Activated CD4-positive, alpha-beta T cell treated with anti-CD3 and anti-CD28 coated beads for 4 hours (primary cell): Measurements from ENCODE around the gene SNU13.
"Not testable (repeated sequence)": the region's sequence is repeated elsewhere in the genome, so short reads cannot be mapped to it uniquely, and the experiment has no call there.

Experiments
- DNase-seq, 2 donors: peaks; one replicate each; pipeline ENCODE4 v3.0.0-alpha.2; 2020

The SNU13 gene

GRCh38 chr22:41638124-41638523 lies 50.5 kb downstream of the SNU13 start:
- DNase-seq: no peak

DNA sequence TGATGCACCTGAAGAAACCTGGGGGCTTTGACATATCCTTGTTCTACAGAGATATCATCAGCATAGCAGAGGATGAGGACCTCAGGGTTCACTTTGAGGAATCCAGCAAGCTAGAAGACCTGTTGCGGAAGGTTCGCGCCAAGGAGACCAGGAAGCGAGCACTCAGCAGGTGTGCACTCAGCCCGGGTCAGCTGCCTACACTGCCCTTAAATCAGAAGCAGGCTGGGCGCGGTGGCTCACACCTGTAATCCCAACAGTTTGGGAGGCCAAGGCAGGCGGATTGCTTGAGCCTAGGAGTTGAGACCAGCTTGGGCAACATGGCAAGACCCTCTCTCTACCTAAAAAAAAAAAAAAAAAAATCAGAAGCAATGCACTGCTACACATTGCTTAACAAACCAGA lies 51.0 kb downstream of the SNU13 start:
- DNase-seq: not testable (repeated sequence)

DNA sequence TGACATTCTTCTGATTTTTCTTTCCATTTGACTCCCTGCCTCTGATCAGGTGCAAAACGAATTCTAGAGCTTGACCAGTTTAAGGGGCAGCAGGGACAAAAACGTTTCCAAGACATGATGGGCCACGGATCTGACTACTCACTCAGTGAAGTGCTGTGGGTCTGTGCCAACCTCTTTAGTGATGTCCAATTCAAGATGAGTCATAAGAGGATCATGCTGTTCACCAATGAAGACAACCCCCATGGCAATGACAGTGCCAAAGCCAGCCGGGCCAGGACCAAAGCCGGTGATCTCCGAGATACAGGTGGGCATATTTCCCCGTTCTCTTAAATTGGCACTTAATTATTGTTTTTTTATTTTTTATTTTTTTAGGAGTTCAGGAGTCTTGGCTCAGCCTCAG lies 52.2 kb downstream of the SNU13 start:
- DNase-seq: no peak

- DNase-seq: not testable (repeated sequence)
These were observed 54.1 kb downstream of the SNU13 start for GRCh38 chr22:41634610-41635009.

DNA sequence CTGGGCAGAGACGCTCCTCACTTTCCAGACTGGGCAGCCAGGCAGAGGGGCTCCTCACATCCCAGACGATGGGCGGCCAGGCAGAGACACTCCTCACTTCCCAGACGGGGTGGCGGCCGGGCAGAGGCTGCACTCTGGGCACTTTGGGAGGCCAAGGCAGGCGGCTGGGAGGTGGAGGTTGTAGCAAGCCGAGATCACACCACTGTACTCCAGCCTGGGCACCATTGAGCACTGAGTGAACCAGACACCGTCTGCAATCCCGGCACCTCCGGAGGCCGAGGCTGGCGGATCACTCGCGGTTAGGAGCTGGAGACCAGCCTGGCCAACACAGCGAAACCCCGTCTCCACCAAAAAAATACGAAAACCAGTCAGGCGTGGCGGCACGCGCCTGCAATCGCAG lies 57.1 kb downstream of the SNU13 start:
- not testable (repeated sequence) for DNase-seq

DNA sequence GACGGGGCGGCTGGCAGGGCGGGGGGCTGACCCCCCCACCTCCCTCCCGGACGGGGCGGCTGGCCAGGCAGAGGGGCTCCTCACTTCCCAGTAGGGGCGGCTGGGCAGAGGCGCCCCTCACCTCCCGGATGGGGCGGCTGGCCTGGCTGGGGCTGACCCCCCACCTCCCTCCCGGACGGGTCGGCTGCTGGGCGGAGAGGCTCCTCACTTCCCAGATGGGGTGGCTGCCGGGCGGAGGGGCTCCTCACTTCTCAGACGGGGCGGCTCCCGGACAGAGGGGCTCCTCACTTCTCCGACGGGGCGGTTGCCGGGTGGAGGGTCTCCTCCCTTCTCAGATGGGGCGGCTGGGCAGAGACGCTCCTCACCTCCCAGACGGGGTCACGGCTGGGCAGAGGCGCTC lies 57.6 kb downstream of the SNU13 start:
- DNase-seq: not testable (repeated sequence)

GRCh38 chr22:41625577-41625976 lies 63.1 kb downstream of the SNU13 start:
- no peak for DNase-seq
